HG02943 (cell line): Measurements from ENCODE around the gene SFTPB.
"Not testable (repeated sequence)": the region's sequence is repeated elsewhere in the genome, so short reads cannot be mapped to it uniquely, and the experiment has no call there.

Experiments used
- ATAC-seq: cut with Tn5 transposase; IDR thresholded peaks from one replicate; pipeline ENCODE4 v1.9.1; 2021; ENCODE audit warnings: mild to moderate bottlenecking, low read depth, moderate library complexity; ENCODE audit not compliant: unreplicated experiment

Gene SFTPB

DNA sequence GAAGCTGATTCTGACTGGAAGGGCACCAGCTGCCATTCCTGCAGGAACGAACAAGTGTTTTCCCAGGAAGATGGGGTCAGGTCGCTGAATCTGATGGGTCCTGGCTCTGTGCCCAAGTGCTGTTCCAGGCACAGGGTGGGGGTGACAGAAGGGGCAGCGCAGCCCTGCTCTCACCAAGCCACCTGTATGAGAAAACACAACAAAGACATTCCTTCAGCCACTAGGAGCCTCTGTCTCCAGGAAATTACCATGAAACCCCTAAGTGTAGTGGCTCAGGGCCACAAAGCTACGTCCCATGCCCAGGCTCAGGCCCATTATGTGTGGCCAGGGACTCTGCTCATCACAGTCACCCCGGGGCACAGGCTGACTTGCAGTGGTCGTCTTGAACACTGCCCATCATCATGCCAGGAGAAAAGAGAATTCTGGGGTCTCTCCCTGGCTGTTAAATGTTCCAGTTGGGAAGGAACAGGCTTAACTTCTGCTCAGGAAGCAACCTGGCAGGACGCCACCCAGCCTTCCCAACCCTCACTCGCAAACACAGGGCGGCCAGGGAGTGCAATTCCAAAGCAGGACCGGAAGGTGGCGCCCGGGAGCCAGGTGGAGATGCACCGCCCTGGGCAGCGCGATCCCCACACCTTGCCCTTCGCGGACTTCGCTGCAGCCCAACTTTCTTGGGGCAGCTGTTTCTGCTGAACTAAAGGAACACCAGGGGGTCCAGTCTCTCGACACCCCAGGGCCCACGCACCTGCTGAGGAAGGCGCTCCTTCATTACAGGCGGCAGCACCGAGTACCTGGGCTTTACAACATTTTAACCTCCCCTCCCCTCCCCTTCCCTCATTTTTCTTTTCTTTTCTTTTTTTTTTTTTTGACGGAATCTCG is 11.0 kb upstream of the SFTPB start:
- ATAC-seq: no peak

DNA sequence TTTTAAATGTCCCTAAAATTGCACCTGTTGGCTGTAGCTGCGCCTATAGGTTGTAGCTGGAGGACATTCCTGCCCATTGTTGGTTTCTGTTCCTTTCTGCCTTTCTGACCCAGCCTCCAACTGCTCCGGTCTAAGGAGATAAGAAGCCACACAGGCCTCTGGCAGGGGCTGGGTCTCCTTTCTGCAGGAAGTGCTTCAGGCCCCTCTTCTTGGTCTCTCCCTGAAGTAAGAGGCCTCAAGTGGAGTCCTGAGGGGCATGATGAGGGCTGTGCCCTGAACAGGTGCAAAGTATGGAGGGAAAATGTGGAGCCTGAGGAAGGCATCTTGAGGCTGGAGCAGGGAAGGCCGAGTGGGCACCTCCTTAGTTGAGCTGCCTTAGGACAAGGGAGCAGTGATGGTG is 10.4 kb upstream of the SFTPB start:
- no peak for ATAC-seq

DNA sequence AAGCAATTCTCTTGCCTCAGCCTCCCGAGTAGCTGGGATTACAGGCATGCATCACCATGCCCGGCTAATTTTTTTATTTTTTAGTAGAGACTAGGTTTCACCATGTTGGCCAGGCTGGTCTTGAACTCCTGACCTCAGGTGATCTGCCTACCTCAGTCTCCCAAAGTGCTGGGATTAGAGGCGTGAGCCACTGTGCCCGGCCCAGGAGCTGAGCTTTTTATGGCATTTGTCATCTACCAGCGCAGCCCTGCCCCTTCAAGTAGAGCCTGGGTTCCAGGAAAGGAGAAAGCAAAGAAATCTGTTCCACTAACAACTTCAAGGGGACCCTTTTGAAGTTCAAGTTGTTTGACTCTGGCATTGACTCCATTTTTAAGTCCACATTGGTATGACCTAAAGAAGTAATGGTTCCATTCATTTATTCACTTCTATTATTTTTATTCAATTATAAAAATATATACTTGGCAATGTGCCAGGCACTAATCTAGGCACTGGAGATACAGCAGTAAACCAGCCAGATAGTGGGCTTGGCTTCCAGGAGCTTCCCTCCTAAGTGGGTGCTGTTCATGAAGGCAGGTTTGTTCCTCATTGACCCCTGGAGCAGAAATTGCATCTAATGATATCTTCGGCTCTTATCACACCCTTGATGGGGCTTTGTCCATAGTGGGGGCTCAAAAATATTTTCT is 8.0 kb upstream of the SFTPB start:
- ATAC-seq: no peak

DNA sequence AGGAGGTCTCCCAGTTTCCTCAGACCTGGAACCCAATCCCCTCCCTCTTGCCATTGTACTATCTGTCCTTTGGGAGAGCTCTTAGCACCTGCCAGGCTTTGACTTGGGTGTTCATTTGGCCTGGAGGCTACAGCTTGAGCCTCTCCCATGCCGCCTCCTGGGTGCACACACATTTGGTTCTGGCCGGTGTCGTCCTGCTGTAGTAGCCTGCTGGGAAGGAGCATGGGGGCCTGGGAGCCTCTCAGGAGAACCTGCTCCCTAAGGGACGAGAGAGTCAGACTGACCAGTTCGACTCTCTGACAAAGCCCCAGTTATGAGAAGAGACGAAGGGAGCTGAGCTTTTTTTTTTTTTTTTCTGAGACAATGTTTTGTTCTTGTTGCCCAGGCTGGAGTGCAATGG is 7.4 kb upstream of the SFTPB start:
- no peak for ATAC-seq

DNA sequence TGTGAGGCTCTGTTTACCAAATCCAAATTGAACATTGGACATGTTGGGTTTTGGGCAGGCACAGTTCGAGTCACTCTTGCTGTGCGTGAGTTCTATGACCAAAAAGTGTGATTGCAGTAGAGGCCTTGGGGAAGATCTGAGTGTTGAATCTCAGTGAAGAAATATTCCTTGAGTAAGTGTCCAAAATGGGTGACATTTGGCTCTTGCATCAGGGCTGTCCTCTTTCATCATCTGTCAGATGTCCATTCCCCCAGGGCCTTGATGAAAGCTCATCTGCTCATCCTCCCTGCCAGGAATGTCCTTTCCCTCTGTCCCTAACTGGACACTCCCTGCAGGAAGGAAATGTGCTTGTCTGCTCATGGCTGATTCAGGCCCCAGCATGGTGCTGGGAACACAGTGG is 6.4 kb upstream of the SFTPB start:
- no peak for ATAC-seq

DNA sequence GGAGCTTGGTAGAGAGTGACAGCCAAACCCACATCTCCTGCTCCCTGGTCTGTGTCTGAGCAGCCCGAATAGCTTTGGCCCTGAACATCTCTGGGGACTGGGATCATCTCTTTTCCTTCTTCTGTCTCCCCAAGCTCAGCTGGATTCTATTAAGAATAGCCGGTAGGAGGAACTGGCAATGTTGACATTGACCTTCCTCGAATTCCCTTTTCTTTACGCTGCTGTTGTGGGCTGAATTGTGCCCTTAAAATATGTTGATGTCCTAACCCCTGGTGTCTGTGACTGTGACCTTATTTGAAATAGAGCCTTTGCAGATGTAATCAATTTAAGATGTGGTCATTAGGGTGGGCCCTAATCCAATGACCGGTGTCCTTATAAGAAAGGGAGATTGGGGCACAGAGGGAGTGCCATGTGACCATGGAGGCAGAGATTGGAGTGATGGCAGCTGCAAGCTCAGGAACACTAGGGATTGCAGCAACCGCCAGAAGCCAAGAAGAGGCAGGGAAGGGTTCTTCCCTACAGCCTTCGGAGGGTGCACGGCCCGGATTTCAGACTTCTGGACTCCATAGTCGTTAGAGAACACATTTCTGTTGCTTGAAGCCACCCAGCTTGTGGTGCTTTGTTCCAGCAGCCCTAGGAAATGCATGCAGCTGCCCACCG is 5.8 kb upstream of the SFTPB start:
- no peak for ATAC-seq

DNA sequence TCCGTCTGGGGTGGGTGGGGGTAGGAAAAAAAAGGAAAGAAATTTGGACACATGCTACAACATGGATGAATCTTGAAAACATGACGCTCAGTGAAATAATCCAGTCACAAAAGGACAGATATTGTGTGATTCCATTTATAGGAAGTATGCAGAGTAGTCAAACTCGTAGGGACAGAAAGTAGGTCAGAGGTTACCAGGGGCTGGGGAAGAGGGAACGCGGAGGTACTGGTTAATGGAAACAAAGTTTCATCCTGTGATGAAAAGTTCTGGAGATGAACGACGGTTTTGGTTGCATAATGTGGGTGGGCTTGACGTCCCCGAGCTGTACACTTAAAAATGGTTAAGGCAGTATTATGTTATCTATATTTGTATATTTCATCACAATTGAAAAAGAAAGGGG is 4.5 kb upstream of the SFTPB start:
- no peak for ATAC-seq

DNA sequence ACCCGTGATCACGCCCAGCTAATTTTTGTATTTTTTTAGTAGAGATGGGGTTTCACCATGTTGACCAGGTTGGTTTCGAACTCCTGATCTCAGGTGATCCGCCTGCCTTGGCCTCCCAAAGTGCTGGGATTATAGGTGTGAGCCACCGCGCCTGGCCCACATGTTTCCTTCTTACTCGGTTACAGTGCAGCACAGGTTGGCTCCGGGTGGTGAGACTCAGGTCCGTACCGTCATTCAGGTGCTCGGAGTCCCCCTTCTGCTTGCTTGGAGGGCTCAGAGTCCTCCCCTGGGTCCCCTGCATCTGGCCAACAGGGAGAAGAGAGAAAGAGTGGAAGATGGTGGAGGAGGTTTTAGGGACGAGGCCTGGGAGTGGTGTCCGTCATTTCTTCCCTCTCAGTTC is 2.4 kb upstream of the SFTPB start:
- ATAC-seq: not testable (repeated sequence)

DNA sequence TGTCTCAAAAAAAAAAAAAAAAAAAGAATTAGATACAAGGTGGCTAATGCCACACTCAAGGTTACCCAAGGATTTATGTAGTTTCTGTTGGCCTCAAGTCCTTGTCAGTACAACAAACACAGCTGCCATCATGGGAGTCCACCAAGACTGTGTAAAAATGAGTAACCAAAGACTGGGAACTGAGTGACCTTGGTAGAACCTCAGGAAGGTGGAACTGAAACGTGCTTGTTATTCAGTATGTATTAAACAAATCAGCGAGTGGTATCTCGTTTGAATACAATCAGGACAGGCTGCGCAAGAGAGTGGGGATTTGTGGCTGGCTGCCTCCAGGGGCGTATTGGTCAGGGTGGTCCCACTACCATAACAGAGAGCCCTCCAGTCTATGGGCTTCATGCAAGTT is 1.6 kb upstream of the SFTPB start:
- ATAC-seq: no peak

DNA sequence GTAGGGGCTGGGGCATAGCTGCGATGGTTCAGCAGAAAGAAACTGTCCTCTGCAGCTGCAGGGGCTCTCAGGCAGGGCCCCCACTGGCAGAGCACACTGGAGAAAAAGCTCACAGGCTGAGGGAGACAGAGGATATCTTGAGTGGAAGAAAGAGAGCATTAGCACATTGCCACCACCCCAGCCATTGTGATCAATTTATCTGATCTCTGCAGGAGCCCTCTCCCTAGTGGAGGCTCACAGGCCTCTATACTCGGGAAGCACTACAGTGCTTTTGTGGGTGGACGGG is 801 bp upstream of the SFTPB start:
- no peak for ATAC-seq

DNA sequence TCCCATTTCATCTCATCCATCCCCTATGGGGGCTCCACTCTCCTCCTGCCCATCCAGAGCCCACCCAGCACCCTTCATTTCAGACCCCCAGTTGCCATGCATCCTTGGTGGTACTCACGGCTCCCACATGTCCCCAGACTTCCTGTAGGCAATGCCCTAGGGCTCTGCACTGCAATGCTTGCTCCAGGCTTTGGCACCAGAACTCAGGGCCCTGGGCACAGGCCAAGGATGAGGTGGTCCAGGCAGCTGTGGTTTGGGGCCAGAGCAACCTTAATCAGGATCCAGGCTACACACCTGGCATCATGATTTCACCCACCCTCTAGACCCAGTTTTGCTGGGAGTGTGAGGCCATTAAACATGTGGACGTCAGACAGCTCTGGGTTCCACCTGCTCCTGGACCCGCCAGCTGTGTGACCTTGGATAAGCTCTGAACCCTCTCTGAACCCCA is 414 bp downstream of the SFTPB start:
- ATAC-seq: no peak

DNA sequence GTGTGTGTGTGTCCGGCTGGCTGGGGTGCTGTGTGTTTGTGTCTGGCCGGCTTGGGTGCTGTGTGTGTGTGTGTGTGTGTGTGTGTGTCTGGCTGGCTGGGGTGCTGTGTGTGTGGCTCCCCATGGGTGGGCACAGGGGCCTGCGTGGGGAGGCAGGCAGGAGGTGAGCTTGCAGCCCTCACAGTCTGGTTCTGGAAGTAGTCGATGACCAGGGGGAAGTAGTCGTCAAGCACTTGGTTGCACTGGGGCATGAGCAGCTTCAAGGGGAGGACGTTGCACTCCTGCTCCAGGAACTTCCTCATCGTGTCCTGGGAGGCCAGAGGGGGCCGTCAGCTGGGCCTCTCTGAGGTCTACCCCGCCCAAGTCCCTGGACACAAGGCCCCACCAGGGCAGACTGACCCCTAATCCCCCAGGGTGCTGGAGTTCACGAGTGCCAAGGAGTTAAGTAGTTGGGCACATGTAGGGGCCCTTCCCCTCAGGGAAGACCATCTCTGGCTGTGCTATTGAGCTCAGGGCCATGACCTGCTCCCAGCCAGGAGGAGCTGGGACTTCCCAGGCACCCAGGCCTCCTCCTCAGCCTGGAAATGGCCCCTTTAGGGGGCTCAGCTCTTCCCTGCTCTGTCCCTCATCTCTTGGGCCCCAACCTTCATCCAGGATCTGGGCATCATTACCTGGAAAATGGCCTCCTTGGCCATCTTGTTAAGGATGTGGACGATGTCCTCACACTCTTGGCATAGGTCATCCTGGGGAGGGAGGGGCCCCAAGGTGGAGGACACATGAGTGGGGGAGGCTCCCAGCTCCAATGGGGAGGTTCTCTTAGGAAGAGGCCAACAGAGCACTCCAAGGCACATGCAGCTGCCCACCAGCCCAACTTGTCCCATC is 1.3 kb downstream of the SFTPB start:
- no peak for ATAC-seq

DNA sequence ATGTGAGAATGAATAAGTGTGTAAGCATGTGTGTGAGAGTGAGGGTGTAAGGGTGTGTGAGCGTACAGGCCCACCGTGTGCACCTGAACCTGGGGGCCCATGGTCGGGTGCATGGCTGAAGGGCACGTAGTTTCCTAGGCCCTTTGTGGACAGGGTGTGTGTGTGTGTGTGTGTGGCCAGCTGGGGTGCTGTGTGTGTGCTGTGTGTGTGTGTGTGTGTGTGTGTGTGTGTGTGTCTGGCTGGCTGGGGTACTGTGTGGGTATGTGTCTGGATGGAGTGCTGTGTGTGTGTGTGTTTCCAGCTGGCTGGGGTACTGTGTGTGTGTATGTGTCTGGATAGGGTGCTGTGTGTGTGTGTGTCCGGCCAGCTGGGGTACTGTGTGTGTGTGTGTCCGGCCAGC is 2.0 kb downstream of the SFTPB start:
- ATAC-seq: no peak

DNA sequence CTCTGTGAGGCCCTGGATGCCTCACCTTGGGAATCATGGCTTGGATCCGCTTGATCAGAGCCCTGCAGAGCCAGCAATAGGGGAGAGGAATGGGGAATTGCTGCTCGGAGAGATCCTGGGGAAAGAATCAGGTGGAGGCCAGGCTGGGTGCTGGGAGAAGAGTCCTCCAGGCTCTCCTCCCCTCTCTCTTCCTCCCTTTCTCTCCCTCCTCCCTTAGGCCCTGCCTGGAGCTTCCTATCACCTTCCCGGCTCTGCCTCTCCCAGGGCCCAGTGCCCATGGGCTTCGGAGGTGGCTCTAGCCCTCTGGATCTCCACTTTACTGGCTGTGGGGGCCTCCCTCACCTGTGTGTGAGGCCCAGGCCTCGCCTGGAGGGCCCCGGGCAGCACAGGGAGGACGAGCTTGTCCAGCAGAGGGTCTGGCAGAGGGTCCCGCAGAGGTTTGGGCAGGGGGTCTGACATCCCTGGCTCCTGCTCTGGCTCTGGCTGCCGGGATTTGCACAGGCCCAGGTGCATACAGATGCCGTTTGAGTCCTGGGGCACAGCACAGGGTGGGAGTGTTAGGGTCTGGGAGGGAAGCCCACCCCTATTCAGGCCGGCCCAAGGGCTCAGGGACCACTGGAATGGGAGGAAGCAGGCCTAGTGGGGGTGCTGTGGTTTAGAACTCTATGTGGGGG is 2.6 kb downstream of the SFTPB start:
- ATAC-seq: no peak

DNA sequence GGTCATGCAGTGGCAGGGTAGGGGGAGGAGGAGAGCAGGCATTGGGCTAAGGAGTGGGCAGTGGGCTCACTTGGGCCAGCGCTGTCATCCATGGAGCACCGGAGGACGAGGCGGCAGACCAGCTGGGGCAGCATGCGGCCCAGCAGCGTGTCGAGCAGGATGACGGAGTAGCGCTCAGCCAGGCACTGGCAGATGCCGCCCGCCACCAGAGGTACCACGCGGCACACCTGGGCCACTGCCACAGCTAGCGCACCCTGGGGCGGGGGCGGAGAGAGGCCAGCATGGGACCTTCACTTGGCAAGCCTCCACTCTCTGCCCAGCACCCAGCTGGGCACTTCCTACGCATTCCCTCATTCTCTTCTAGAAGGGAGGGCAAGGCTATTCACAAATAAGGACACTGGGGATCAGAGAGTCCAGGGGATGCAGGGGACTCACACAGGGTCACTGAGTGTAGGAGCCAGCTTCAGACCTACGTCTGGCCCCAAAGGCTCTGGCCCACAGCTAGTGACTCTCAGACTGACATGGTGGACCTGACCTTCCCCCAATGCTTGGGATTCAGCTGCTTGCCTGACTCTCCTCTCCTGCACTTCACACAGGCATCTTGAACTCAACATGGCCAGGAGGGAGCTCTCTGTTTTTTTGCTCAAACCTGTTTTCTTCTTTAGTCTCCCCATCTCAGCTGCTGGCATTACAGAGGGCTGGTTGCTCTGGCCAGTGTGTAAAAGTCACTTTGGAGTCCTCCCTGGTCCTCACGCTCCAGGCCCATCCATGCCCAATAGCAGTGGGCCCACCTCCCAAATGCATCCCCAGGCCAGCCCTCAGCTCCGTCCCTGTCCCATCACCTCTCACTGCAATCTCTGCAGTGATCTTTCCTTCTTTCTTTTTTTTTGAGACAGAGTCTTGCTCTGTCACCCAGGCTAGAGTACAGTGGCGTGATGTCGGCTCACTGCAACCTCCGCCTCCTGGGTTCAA is 4.1 kb downstream of the SFTPB start:
- ATAC-seq: no peak

DNA sequence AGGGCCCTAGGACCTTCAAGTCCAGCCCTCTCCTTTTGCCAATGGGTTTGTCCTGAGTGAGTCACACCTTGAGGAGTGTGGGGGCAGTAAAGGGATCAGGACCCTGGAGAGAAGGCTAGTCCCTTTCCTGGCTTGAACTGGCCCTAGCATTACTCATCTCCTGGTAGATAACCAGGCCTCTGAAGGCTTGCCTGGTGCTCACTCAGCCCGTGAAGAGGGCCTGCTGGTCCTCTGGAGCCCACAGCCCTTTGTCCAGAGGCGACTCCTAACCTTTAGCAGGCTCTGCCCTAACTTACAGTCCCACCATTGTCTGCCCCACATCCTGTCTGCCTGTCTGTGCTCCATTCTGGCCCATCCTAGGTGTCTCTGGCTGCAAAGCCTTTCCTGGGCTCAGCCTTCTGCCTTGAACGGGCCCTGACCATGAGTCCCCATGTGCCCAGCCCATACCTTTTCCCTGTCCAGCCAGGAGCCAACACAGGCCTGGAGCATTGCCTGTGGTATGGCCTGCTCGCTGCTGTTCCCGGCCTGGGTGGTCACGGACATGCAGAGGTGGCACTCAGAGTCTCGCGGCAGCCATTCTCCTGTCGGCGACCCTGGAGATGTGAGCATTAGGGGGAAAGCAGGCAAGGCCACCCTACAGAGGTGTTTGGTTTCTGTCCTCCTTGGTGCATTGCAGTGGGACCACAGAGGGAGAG is 5.0 kb downstream of the SFTPB start:
- no peak for ATAC-seq

DNA sequence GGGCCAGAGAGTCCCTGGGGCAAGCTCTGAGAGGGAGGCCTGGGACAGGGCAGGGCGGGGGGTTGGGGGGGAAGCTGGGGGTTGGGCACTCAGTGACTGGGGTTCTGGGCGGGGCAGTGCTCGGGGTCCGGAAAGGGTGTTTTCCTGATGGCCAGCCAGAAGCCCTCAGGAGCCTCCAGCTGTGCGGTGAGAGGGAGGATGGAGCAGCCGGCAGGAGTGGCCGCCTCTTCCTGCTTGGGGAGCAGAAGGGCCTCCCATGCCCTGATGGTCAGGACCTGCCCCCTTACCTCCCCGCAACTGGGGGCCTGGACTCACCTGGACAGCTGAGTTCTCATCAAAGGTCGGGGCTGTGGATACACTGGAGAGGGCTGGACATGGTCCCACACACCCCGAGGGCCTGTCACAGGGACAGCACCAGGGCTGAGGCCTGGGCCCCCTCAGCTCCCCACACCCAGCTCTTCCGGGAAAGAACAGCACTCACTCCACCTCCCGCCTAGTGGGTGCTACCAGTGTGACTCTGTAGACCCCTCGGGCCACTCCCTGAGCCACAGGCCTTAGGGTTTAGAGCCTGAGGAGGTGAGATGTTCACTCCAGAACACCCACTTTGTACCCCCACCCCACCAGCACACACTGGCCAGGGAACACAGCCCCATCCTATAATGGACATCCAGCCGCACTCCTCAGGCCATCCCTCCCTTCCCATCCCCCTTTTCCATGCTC is 6.7 kb downstream of the SFTPB start:
- ATAC-seq: no peak

DNA sequence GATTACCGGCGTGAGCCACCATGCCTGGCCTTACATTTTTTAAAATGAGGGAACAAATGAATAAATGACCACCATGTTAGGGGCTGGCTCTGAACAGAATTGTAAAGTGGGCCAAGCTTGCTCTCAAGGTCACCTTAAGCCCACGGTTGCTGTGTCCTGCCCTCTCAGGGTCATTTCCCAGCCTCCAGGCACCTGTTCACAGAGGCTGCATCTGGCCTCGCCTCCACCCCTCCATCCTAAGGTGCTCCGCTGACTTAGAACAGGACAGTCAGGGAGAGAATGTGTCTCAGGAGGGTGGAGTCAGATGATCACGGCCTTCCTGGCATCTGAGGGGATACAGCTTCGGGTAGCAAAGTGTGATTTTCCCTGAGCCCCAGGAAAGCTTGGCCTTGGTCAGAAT is 7.3 kb downstream of the SFTPB start:
- no peak for ATAC-seq
